GM12878 (cell line): Measurements from ENCODE around the gene WDR89. TPM values are rescaled to one million over a fixed set of nuclear protein-coding genes. Genes with fewer than 3 reads are reported as not detected.

Experiments used
- GABPA ChIP-seq: IDR thresholded peaks from 2 replicates; pipeline ENCODE4 v1.6.1; 2014; ENCODE audit warnings: antibody characterized with exemption, low read depth, mild to moderate bottlenecking, inconsistent platforms
- PAX8 ChIP-seq: fragments of 450-650 bp; IDR thresholded peaks from 2 replicates; pipeline ENCODE4 v1.6.1; 2017; ENCODE audit warnings: mild to moderate bottlenecking, moderate library complexity
- POLR2A ChIP-seq: IDR thresholded peaks from 2 replicates; pipeline ENCODE4 v1.6.1; 2011; ENCODE audit warnings: low read depth, mild to moderate bottlenecking, low read length
- SMC3 ChIP-seq: IDR thresholded peaks from 2 replicates; pipeline ENCODE4 v1.6.1; 2011; ENCODE audit warnings: low read length, improper control_type of control experiment, borderline replicate concordance
- ZNF24 ChIP-seq: fragments of 450-650 bp; IDR thresholded peaks from 2 replicates; pipeline ENCODE4 v1.6.1; 2017; ENCODE audit warnings: antibody characterized with exemption, mild to moderate bottlenecking
- polyA plus RNA-seq, 11 experiments: library from polyadenylated mRNA; depleted of rRNA in 4 of 11; unstranded in 6 of 11; stranded (reverse) in 5 of 11; fragments of >200 nt; fragmentation: Nextera tagmentation in 4 of 11; fragmentation: Illumina TruSeq in 1 of 11; extraction: Ambion mirVana in 4 of 11; extraction: Trizol in 1 of 11; gene quantifications; 1 replicate in 1 of 11; 2 replicates in 10 of 11; pipeline versions ENCODE4 v1.2.1 to v1.2.3, GENCODE V29; 2011 to 2016; ENCODE audit warnings: inconsistent platforms in 2 of 11, missing spikeins in 2 of 11, low read depth in 1 of 11
- total RNA-seq, 4 experiments: library from RNA; depleted of rRNA in 3 of 4; stranded (reverse); fragments of >200 nt in 3 of 4; fragmentation: Illumina TruSeq in 1 of 4; extraction: Trizol in 1 of 4; gene quantifications; 2 replicates each; pipeline versions ENCODE4 v1.2.1 to v1.2.3, GENCODE V29; 2013 to 2021
- TF ChIP-seq, protein P1 (sequence below): fragments of 150-350 bp; IDR thresholded peaks from 2 replicates; pipeline ENCODE4 v1.6.1; 2014; ENCODE audit warnings: mild to moderate bottlenecking, low read depth, low read length
- TF ChIP-seq, protein P2 (sequence below): fragments of 150-350 bp; IDR thresholded peaks from 2 replicates; pipeline ENCODE4 v1.6.1; 2016; ENCODE audit warnings: low read depth, low read length
- TF ChIP-seq, protein P3 (sequence below): IDR thresholded peaks from 2 replicates; pipeline ENCODE4 v1.6.1; 2011; ENCODE audit warnings: low read depth, low read length, improper control_type of control experiment, borderline replicate concordance

WDR89 gene
- total and polyA plus RNA-seq, 10 of the 15 experiments (the other 5 are each of a cell fraction or from before 2014, with no cell fraction given), result 11.8 to 25.7 (median 17.5) TPM

DNA sequence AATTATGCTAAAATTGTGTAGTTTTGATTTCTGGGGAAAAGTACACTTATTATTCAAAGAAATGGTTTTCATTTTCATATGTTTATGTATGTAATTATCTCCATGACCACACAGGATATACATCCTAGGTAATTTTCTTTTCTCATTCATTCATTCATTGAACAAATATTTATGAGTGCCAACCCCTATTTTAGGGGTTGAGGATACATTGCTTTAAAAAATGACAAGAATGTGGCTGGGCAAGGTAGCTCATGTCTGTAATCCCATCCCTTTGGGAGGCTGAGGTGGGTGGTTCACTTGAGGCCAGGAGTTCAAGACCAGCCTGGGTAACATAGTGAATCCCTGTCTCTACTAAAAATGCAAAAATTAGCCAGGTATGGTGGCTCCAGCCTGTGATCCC, 45.3 kb upstream of the WDR89 start (continued):
- TF ChIP-seq, protein P1, sequence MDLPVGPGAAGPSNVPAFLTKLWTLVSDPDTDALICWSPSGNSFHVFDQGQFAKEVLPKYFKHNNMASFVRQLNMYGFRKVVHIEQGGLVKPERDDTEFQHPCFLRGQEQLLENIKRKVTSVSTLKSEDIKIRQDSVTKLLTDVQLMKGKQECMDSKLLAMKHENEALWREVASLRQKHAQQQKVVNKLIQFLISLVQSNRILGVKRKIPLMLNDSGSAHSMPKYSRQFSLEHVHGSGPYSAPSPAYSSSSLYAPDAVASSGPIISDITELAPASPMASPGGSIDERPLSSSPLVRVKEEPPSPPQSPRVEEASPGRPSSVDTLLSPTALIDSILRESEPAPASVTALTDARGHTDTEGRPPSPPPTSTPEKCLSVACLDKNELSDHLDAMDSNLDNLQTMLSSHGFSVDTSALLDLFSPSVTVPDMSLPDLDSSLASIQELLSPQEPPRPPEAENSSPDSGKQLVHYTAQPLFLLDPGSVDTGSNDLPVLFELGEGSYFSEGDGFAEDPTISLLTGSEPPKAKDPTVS, result no peak
- TF ChIP-seq GABPA (no peak), SMC3 (no peak), POLR2A (no peak), ZNF24 (no peak), PAX8 (no peak)
- TF ChIP-seq, protein P2, sequence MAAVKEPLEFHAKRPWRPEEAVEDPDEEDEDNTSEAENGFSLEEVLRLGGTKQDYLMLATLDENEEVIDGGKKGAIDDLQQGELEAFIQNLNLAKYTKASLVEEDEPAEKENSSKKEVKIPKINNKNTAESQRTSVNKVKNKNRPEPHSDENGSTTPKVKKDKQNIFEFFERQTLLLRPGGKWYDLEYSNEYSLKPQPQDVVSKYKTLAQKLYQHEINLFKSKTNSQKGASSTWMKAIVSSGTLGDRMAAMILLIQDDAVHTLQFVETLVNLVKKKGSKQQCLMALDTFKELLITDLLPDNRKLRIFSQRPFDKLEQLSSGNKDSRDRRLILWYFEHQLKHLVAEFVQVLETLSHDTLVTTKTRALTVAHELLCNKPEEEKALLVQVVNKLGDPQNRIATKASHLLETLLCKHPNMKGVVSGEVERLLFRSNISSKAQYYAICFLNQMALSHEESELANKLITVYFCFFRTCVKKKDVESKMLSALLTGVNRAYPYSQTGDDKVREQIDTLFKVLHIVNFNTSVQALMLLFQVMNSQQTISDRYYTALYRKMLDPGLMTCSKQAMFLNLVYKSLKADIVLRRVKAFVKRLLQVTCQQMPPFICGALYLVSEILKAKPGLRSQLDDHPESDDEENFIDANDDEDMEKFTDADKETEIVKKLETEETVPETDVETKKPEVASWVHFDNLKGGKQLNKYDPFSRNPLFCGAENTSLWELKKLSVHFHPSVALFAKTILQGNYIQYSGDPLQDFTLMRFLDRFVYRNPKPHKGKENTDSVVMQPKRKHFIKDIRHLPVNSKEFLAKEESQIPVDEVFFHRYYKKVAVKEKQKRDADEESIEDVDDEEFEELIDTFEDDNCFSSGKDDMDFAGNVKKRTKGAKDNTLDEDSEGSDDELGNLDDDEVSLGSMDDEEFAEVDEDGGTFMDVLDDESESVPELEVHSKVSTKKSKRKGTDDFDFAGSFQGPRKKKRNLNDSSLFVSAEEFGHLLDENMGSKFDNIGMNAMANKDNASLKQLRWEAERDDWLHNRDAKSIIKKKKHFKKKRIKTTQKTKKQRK, result no peak
- TF ChIP-seq, protein P3, sequence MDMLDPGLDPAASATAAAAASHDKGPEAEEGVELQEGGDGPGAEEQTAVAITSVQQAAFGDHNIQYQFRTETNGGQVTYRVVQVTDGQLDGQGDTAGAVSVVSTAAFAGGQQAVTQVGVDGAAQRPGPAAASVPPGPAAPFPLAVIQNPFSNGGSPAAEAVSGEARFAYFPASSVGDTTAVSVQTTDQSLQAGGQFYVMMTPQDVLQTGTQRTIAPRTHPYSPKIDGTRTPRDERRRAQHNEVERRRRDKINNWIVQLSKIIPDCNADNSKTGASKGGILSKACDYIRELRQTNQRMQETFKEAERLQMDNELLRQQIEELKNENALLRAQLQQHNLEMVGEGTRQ, result no peak
- TF ChIP-seq, all 136 proteins: peak for 0
